T-helper 2 cell treated with Interferon-gamma antibody and Interleukin-4, amounts not matched to agents 100 ng/mL and 5 ng/mL, for 36 hours (primary cell): Measurements from ENCODE around the gene TREX2. TPM values are rescaled to one million over a fixed set of nuclear protein-coding genes. Genes with fewer than 3 reads are reported as not detected.

Experiments
- intact Hi-C: fragments of 100-400 bp; cut with micrococcal nuclease; formaldehyde crosslinking; loops from one replicate; pipeline ENCODE4 v1.15.1; 2023
- total RNA-seq: library from RNA; stranded (reverse); gene quantifications from 2 replicates; pipeline ENCODE4 v1.2.3, GENCODE V29; 2022

Gene TREX2
- total RNA-seq, 1 donor from 2014 or later: 2.2 TPM

GRCh38 chrX:153394612-153395011, 51.2 kb downstream of the TREX2 start:
- intact Hi-C loops: no loop called here

Other genes with a start within 250 kb of the TREX2 start
- not detected in 2 replicates for gene PNMA6F, start 124.3 kb downstream of the TREX2 start, total RNA-seq
- 20.1 and 20.7 TPM in 2 replicates for gene ZNF275, start 111.9 kb downstream of the TREX2 start, total RNA-seq
- not detected in 2 replicates for gene PNMA6E, start 44.7 kb downstream of the TREX2 start, total RNA-seq
- gene ZFP92, start 34.6 kb downstream of the TREX2 start, total RNA-seq: 1.3 and 1.5 TPM in 2 replicates
- 50.3 and 57.5 TPM in 2 replicates for gene HAUS7, start 24.5 kb upstream of the TREX2 start, total RNA-seq
- gene BGN, start 48.9 kb upstream of the TREX2 start, total RNA-seq: not detected in 2 replicates
- not detected in 2 replicates for gene ATP2B3, start 71.6 kb upstream of the TREX2 start, total RNA-seq
- 25.4 and 28.5 TPM in 2 replicates for gene CCNQ, start 153.1 kb upstream of the TREX2 start, total RNA-seq
- gene DUSP9, start 201.1 kb upstream of the TREX2 start, total RNA-seq: not detected in 2 replicates
- gene PNCK, start 227.8 kb upstream of the TREX2 start, total RNA-seq: 0.32 TPM in 1 of 2 replicates, not detected in the other
- gene SLC6A8, start 241.9 kb upstream of the TREX2 start, total RNA-seq: 1.0 and 1.4 TPM in 2 replicates